Endothelial cell of hepatic sinusoid (primary cell): Measurements from ENCODE around the gene MYL5.
"Not testable (repeated sequence)": the region's sequence is repeated elsewhere in the genome, so short reads cannot be mapped to it uniquely, and the experiment has no call there.

Experiments
- in situ Hi-C: cut with HindIII; loops from 2 replicates; pipeline ENCODE4 v1.10.0; 2017; ENCODE audit warnings: low sequenced_read_pairs

MYL5 gene

DNA sequence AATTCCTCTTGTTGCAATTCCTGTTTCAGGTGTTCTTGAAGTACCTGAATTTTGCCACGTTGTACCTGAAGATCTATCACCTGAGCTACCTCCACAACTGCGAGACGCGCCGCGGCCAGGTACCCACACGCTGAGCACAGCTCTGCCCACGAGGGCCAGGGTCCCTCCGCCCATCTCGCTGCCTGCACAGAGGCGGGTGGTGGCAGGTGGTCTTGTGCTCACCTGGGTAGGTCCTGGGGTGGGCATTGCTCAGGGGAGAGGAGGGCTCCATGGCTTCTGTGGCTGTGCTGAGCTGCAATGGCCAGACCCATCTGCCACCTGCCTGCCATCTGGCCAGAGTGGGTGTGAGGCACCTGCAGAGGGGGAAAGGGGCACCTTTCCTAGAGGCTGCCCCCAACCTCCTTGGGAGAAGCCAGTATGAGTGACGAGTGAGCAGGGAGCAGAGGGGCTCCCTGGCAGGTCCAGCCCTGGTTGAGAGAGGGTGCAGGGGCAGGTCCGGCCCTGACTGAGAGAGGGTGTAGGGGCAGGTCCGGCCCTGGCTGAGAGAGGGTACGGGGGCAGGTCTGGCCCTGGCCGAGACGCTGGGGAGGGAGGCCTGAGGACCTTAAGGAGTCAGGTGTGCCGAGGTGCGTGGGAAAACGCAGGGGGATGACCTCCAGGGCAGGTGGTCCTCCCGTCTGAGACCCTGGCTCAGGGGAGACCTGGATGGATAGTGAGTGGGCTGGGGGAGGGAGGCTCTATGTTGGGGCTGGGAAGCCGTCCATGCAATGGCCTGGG lies 38.3 kb upstream of the MYL5 start:
- in situ Hi-C loops: no loop called here

- in situ Hi-C loops: no loop called here
Measured at GRCh38 chr4:636628-637159, 37.6 kb upstream of the MYL5 start.

GRCh38 chr4:637536-638280 lies 36.6 kb upstream of the MYL5 start:
- in situ Hi-C loops: no loop called here

DNA sequence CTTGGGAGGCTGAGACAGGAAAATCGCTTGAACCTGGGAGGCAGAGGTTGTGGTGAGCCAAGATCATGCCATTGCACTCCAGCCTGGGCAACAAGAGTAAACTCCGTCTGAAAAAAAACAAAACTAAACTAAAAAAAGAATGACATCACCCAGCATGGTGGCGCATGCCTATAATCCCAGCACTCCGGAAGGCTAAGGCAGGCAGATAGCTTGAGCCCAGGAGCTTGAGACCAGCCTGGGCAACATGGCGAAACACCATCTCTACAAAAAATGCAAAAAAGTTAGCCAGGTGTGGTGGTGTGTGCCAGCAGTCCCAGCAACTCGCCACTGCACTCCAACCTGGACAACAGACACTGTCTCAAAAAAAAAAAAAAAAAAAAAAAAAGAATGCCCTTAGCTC lies 32.0 kb upstream of the MYL5 start:
- in situ Hi-C loops: not testable (repeated sequence)

DNA sequence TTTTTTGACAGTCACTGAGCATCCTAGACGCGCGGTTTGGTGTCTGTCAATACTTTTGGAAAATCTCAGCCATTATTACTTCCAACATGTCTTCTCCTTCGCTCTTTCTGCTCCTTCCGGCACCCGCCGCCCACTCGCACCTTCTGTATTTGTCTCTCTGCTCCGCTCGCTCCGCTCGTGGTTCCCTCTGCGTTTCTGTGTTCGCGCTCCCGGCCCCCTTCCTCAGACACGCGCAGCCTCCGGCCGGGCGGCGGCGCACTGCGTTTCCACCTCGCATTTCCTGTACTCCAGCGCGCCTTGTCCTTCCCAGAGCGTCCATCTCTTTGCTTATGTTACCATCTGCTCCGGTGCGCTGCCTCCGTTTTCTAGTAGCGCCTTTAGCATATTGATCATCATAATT lies 27.9 kb upstream of the MYL5 start:
- in situ Hi-C loops: no loop called here

- in situ Hi-C loops: no loop called here
Measured at GRCh38 chr4:647481-647880, 26.9 kb upstream of the MYL5 start.

GRCh38 chr4:648579-649292 lies 25.6 kb upstream of the MYL5 start:
- in situ Hi-C loops: no loop called here

- in situ Hi-C loops: no loop called here
Measured at GRCh38 chr4:649293-649625, 25.1 kb upstream of the MYL5 start.

DNA sequence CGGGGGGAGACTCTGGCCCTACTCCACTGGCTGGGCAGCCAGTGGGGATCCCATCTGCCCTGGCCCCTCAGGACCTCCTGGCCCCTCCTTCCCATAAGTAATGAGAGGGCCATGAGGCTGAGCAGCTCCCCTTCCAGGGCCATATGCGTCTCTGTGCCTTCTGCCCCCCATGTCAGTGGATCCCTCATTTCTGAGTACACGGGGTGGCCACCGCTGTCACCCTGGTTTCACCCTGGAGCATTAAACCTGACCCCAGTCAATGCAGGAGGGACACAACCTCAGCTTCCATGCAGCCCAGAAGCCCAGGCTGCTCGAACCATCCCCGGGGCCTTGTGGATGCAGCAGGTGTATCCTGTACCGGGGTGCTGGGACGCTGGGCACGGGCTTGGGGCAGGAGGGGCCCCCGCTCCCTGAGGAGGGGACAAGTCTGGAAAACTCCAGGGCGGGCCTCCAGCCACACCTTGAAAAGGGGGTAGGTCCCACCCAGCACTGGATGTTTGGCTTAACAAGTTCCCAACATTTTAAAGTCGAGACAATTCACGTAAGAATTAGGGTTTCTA lies 24.5 kb upstream of the MYL5 start:
- in situ Hi-C loops: no loop called here

- in situ Hi-C loops: no loop called here
Measured at GRCh38 chr4:650461-650860, 23.9 kb upstream of the MYL5 start.

DNA sequence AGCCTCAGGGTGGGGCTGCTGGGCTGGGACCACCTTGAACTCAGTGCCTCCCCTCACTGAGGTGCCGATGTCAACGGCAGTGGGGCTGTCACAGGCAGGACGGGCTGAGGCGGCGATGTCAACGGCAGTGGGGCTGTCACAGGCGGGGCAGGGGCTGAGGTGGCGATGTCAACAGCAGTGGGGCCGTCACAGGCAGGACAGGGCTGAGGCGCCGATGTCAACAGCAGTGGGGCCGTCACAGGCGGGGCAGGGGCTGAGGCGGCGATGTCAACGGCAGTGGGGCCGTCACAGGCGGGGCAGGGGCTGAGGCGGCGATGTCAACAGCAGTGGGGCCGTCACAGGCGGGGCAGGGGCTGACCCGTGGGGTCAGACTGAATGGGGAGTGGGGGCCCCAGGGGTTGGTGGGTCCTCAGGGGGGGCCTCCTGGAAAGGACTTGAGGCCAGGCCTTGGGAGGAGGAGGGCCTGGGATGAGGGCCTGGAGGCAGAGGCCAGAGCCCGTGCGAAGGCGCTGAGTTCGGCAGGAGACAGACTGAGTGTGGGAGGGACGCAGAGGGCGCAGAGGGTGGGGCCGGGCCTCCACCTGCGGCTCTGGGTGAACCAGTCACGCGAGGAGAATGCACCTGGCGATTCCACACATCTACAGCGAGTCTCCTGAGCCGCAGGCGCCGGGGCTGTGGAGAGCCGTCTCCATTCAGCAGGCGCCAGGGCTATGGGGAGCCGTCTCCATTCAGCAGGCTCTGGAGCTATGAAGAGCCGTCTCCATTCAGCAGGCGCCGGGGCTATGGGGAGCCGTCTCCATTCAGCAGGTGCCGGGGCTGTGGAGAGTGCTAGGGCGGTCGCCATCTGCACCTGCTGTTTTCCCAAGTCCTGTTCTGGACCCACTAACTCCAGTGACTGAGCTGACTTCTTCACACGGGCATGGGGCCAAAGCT lies 23.1 kb upstream of the MYL5 start:
- in situ Hi-C loops: no loop called here

DNA sequence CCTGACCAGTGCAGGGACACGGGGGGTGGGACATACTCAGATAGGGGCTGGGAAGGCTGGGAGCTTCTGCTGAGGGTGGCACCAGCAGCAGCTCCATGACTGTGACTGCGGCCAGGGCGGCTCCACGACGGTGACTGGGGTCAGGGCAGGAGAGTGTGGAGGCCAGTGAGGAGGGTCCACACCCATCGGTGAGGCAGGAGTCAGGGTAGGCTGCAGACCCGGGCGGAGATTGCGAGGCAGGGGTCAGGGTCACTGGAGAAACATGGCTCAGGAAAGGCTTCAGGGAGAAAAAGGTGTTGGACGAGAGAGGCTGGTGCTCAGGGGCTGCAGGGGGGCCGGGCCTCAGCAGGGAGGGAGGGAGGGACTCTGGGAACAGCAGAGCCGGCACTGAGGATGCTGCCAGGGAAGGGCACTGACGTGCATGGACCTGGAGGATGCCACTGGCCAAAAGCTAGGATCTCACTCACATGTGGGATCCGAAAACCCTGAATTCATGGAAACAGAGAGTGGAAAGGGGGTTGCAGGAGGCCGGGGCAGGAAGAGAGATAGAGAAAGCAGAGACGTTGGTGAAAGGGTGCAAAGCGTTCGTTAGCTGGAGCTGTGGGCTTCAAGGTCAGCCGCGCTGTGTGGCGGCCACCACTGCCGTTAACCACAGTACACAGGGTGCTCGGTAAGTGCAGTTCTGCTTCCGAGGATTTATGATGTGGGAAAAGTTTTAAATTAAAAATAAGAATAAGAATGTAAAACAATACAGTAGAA lies 22.3 kb upstream of the MYL5 start:
- in situ Hi-C loops: no loop called here

DNA sequence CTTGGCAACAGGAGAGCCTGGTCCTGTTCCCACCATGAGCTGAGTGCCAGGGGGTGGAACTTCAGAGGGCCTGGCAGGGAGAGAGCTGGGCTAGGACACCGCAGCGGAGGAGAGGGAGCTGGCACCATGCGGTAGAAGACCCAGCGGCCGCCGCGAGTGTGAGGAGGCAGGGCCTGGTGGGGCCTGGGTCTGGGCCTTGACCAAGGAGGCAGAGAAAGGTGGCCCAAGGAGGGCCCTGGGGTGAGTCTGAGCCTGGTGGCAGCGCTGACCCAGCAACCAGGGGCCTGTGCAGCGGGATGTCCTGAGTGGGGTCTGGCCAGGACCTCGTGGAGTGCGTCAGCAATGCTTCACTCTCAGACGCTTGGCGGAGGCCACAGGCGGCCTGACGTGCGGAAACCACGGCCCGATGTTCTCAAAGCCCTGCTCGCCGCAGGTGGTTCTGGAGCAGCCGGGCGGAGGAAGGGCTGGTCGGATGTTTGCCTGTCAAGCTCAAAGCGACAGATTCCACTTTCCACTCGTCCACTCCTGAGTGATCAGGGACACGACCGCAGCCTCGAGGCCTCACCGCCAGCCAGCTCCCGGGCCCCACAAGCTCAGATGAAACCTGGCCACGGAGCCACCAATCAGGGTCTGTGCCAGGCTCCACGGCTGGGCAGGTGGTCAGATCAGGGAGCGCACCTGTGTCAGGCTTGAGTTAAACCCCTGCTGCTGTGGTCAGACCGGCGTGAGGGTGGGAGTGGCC lies 21.1 kb upstream of the MYL5 start:
- in situ Hi-C loops: no loop called here

GRCh38 chr4:653831-654502 lies 20.4 kb upstream of the MYL5 start:
- in situ Hi-C loops: no loop called here

DNA sequence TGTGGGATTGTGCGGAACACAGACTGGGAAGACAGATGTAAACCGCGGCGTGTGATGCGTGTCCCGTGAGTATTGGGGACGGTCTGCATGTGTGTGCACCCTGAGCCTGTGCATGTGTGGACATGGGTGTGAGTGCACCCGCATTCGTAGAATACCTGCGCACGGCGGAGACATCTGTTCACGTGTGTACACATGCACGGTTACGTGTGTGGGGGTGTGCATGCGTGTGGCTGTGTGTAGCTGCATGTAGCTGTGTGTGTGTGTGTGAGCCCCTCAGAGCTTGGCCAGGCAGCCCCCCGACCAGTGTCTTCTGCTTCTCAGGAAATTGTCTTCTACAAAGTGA lies 19.9 kb upstream of the MYL5 start:
- in situ Hi-C loops: no loop called here

GRCh38 chr4:654871-655463 lies 19.4 kb upstream of the MYL5 start:
- in situ Hi-C loops: no loop called here

GRCh38 chr4:655464-656151 lies 18.7 kb upstream of the MYL5 start:
- in situ Hi-C loops: no loop called here
